Measurements from ENCODE around the gene IMP3. TPM values are rescaled to one million over a fixed set of nuclear protein-coding genes. Genes with fewer than 3 reads are reported as not detected.
"Not testable (repeated sequence)": the region's sequence is repeated elsewhere in the genome, so short reads cannot be mapped to it uniquely, and the experiment has no call there.

Gene IMP3
- total and polyA plus RNA-seq, 11 donors, result 37.1 to 151 (median 44.5) TPM

GRCh38 chr15:75637245-75638009 is 2.6 kb downstream of the IMP3 start:
- no peaks in the 10 kb centered on the region for H3K27me3 ChIP-seq
- peak overlapping the region in 11 of 12 donors; percentile 66 to 99 (median 93) for H3K27ac ChIP-seq
- H3K4me1 ChIP-seq, result peaks cover 9 to 44% (median 30%) of the 10 kb centered on the region in 12 donors
- no peaks in the 10 kb centered on the region for H3K9me3 ChIP-seq
- ATAC-seq (no peak), DNase-seq (no peak)
- peak overlapping the region in 3 of 12 donors; percentile 86 to 97 (median 92) for H3K4me3 ChIP-seq
- H3K36me3 ChIP-seq, result peaks cover 0 to 12% (median 0%) of the 10 kb centered on the region in 9 donors
- TF ChIP-seq POLR2A (IDR thresholded peaks at IDR 0.05) (no peak), CTCF (IDR thresholded peaks at IDR 0.05) (no peak)
- WGBS, 4 donors, result 55 to 69% (median 64%) methylated on average over 4 of the region's 4 CpGs
- intact Hi-C loops (cut with DNase I), result loop anchor here in 9 of 10 donors (1.0 to 5.0 kb wide), 3 partner anchors 11 to 45 kb away; no protein-coding TSS in a partner anchor

DNA sequence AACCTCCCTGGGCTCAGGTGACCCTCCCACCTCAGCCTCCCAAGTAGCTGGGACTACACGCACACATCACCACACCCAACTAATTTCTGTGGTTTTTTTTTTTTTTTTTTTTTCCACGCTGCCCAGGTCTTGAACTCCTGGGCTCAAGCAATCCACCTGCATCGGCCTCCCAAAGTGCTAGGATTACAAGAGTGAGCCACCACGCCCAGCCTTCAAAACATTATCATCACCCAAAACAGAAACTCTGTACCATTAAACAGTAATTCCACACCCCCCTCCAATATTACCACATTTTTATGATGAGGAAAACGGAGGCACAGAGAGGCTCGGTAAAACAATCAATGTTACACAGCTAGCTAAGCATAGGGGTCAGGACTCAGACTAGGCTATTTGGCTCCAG is 4.0 kb downstream of the IMP3 start:
- H3K9me3 ChIP-seq, result no peaks in the 10 kb centered on the region
- ATAC-seq, result no peak
- peaks cover 9 to 39% (median 30%) of the 10 kb centered on the region in 12 donors for H3K4me1 ChIP-seq
- no peaks in the 10 kb centered on the region for H3K27me3 ChIP-seq
- no peak for DNase-seq
- 92 to 95% (median 93%) methylated on average over 6 of the region's 6 CpGs for WGBS, 4 donors
- intact Hi-C loops (cut with DNase I), result loop anchor here in 8 of 10 donors (5.0 kb wide), 2 partner anchors 36 to 46 kb away; no protein-coding TSS in a partner anchor
- no peak overlapping the region for H3K4me3 ChIP-seq
- H3K36me3 ChIP-seq, result peaks cover 0 to 12% (median 0%) of the 10 kb centered on the region in 9 donors
- TF ChIP-seq CTCF (IDR thresholded peaks at IDR 0.05) (no peak), POLR2A (IDR thresholded peaks at IDR 0.05) (no peak)
- no peak overlapping the region for H3K27ac ChIP-seq

GRCh38 chr15:75633922-75634321 is 6.1 kb downstream of the IMP3 start:
- H3K9me3 ChIP-seq; H3K4me3 ChIP-seq; H3K27me3 ChIP-seq; DNase-seq; H3K27ac ChIP-seq; intact Hi-C loops (cut with DNase I); ATAC-seq: not testable (repeated sequence)
- 93 to 97% (median 95%) methylated on average over 7 of the region's 7 CpGs for WGBS, 4 donors
- H3K36me3 ChIP-seq, result peaks cover 0 to 12% (median 0%) of the 10 kb centered on the region in 9 donors
- H3K4me1 ChIP-seq, result peaks cover 6 to 26% (median 20%) of the 10 kb centered on the region in 12 donors

- H3K9me3 ChIP-seq, result no peaks in the 10 kb centered on the region
- no peak for TF ChIP-seq POLR2A (IDR thresholded peaks at IDR 0.05)
- TF ChIP-seq CTCF (IDR thresholded peaks at IDR 0.05), result no peak
- peaks cover 0 to 6% (median 2%) of the 10 kb centered on the region in 12 donors for H3K4me1 ChIP-seq
- H3K36me3 ChIP-seq, result peaks cover 0 to 4% (median 0%) of the 10 kb centered on the region in 9 donors
- DNase-seq (no peak), ATAC-seq (no peak)
- intact Hi-C loops (cut with DNase I), result no loop called here
- no peak overlapping the region for H3K4me3 ChIP-seq
- H3K27me3 ChIP-seq, result no peaks in the 10 kb centered on the region
- H3K27ac ChIP-seq, result no peak overlapping the region
These were observed 8.1 kb downstream of the IMP3 start for GRCh38 chr15:75631935-75632334.
